ENCODE data around the gene INSYN1.

DNA sequence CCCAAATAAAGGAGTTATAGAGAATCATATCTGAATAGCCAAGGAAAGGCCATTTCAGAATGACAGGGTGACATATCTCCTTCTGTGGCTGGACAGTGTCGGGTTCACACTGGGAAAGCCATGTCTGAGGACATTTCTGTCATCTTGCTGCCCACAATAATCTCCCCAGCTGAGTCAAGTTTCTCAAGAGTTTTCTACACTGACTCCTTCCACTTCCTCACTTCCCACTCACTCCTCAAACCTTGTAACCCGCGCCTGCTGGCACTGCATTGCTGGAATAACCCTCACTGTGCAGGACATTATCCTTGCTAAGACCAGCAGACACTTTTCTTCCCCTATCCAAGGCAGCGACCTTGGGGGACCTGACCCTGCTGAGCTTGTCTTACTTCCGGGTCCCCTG, 5.3 kb upstream of the INSYN1 start:
- no peak for TF ChIP-seq EZH2 (IDR thresholded peaks at IDR 0.05; ENCODE audit: borderline replicate concordance, insufficient read depth, low read depth, low read length, poor library complexity, severe bottlenecking)
- TF ChIP-seq, protein P1, sequence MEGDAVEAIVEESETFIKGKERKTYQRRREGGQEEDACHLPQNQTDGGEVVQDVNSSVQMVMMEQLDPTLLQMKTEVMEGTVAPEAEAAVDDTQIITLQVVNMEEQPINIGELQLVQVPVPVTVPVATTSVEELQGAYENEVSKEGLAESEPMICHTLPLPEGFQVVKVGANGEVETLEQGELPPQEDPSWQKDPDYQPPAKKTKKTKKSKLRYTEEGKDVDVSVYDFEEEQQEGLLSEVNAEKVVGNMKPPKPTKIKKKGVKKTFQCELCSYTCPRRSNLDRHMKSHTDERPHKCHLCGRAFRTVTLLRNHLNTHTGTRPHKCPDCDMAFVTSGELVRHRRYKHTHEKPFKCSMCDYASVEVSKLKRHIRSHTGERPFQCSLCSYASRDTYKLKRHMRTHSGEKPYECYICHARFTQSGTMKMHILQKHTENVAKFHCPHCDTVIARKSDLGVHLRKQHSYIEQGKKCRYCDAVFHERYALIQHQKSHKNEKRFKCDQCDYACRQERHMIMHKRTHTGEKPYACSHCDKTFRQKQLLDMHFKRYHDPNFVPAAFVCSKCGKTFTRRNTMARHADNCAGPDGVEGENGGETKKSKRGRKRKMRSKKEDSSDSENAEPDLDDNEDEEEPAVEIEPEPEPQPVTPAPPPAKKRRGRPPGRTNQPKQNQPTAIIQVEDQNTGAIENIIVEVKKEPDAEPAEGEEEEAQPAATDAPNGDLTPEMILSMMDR (IDR thresholded peaks at IDR 0.05), result no peak
